ENCODE results near the gene PALLD.

The PALLD gene

DNA sequence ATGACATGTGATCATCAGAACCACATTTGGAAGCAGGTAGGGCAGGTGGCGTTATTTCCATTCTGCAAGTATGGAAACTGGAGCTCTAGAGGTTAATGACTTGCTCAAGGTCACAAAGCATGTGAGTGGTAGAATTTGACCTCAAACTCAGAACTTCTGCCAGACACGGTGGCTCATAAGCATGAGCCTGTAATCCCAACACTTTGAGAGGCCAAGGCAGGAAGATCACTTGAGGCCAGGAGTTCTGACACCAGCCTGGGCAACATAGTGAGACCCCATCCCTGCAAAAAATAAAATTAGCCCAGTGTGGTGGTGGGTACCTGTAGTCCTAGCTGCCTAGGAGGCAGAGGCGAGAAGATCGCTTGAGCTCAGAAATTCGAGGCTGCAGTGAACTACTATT, 139.2 kb downstream of the PALLD start:
- Mint-ChIP-seq H3K9me3 (no peaks in the 10 kb centered on the region), H3K4me1 (peaks cover 63% of the 10 kb centered on the region), H3K27me3 (ENCODE audit: low read depth) (no peaks in the 10 kb centered on the region), H3K4me3 (peak overlapping the region in 2 of 3 experiments; percentile 11 to 14), H3K36me3 (ENCODE audit: low read depth) (peaks cover 16% of the 10 kb centered on the region), H3K27ac (peak overlapping the region; percentile 83 to 97 (median 94))
- no peak for TF ChIP-seq CTCF (IDR thresholded peaks at IDR 0.05; ENCODE audit: unreplicated experiment in 3 of 3)

DNA sequence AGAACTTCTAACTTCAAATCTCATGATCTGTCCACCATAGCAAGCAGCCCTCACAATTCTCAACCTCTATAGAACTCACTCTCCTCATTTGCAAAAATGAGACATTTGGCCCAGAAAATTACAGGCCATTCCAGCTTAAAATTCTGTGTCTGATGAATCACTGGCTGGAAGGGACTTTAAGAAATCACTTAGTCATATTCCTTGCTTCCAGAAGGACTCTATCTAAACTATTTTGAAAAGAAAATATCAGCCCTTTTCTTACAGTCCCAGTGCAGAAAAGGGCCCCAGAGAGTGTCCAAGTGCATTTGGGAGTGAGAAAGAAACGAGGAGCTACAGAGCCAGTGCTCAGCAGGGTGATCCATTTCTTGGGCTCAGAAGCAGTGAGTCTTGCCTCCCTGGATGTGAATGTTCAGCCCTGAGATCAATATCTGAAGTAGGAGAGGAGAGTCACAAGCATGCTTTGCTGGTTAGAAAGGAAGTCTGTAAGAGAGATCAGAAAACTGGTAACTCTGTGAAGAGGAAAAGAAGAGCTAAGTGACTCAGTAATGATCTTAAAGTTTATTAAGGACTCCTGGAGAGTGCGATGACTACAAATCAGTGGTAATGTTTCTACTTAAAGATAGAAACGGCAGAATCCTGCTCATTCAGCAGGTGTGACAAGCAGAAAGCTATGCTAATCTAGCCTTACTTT, 139.8 kb downstream of the PALLD start:
- no peaks in the 10 kb centered on the region for H3K9me3 Mint-ChIP-seq
- no peak for TF ChIP-seq CTCF (IDR thresholded peaks at IDR 0.05; ENCODE audit: unreplicated experiment in 3 of 3)
- peaks cover 20% of the 10 kb centered on the region for H3K36me3 Mint-ChIP-seq (ENCODE audit: low read depth)
- H3K27ac Mint-ChIP-seq = peak overlapping the region; percentile 79 to 97 (median 83)
- H3K4me1 Mint-ChIP-seq = peaks cover 66% of the 10 kb centered on the region
- peak overlapping the region; percentile 9 to 14 (median 11) for H3K4me3 Mint-ChIP-seq
- H3K27me3 Mint-ChIP-seq (ENCODE audit: low read depth) = no peaks in the 10 kb centered on the region

DNA sequence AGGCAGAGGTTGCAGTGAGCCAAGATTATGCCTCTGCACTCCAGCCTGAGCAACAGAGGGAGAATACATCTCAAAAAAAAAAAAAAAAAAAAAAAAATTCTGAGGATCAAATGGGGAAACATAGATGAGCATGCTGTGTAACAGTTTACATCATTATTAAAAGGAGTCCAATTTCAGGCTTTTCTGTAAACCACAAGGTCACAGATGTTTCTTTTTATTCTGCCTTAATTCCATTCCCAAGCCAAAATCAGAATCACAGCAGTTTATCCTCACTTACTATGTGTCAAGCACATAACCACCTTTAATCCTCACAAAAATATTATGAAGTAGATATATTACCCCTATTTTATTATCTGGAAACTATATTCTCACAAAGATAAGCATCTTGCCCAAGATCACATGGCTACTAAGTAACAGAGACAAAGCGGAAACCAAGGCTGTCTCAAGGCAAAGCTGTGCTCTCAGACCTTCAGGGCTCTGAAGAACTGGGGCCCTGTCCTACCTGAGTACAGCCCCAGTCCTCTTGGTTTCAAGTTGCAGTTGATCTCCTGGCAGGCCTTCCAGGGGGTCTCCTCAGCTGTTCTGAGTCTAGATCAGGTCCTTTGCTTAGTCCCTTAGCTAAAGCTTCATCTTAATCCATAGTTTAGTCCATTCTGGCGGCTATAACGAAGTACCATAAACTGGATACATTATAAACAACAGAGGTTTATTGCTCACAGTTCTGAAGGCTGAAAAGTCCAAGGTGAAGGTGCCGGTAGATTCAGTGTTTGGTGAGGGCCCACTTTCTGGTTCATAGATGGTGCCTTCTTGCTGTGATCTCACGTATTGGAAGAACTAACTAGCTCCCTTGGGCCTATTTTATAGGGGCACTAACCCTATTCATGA, 141.3 kb downstream of the PALLD start:
- peak overlapping the region; percentile 83 to 85 (median 83) for H3K27ac Mint-ChIP-seq
- peak overlapping the region in 1 of 3 experiments; percentile 6 for H3K4me3 Mint-ChIP-seq
- no peaks in the 10 kb centered on the region for H3K9me3 Mint-ChIP-seq
- no peaks in the 10 kb centered on the region for H3K27me3 Mint-ChIP-seq (ENCODE audit: low read depth)
- H3K36me3 Mint-ChIP-seq (ENCODE audit: low read depth) = peaks cover 20% of the 10 kb centered on the region
- TF ChIP-seq CTCF (IDR thresholded peaks at IDR 0.05; ENCODE audit: unreplicated experiment in 3 of 3) = no peak
- peaks cover 78% of the 10 kb centered on the region for H3K4me1 Mint-ChIP-seq

DNA sequence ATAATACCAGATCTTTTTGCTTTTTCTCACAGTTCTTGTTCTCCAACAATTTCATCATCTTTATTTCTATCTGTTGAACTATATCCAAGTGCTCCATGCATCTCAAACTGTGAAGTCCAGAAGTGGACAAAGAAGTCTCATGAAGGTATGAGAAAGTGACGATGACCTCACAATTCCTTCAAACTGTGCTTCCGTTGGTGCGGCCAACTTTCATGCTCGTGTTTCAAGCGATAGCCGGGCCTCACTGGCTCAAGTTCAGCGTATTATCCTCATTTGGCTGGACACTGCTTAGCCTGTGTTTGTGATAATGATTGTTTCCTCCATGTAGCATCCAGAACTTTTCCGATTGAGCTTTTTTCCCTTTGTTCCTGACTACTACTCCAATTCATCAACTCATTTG, 143.1 kb downstream of the PALLD start:
- H3K27me3 Mint-ChIP-seq (ENCODE audit: low read depth) = no peaks in the 10 kb centered on the region
- peak overlapping the region; percentile 76 to 92 (median 81) for H3K27ac Mint-ChIP-seq
- H3K9me3 Mint-ChIP-seq = no peaks in the 10 kb centered on the region
- no peak for TF ChIP-seq CTCF (IDR thresholded peaks at IDR 0.05; ENCODE audit: unreplicated experiment in 3 of 3)
- peaks cover 78% of the 10 kb centered on the region for H3K4me1 Mint-ChIP-seq
- H3K4me3 Mint-ChIP-seq = no peak overlapping the region
- peaks cover 20% of the 10 kb centered on the region for H3K36me3 Mint-ChIP-seq (ENCODE audit: low read depth)

DNA sequence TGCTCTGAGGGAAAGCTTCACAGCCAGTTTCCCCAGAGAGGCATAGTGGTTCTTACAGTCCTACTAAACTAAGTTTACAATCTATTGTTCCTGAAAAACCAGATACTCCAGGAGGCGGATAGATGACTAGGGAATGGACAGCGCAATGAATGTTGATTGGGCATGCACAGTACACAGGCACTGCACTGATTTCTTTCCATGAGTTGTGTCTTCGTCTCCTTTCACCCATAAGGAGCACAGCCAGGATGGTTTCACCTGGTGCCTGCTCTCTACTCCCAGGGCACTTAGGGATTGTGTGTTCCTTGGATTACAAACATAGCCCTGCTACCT, 144.9 kb downstream of the PALLD start:
- Mint-ChIP-seq H3K9me3 (no peaks in the 10 kb centered on the region), H3K27ac (peak overlapping the region; percentile 76 to 90 (median 82)), H3K4me1 (peaks cover 73% of the 10 kb centered on the region), H3K4me3 (no peak overlapping the region), H3K27me3 (ENCODE audit: low read depth) (no peaks in the 10 kb centered on the region), H3K36me3 (ENCODE audit: low read depth) (peaks cover 20% of the 10 kb centered on the region)
- no peak for TF ChIP-seq CTCF (IDR thresholded peaks at IDR 0.05; ENCODE audit: unreplicated experiment in 3 of 3)

Measured in nephron (organoid).